ENCODE measurements around the gene CLCA2.
"Not testable (repeated sequence)": the region's sequence is repeated elsewhere in the genome, so short reads cannot be mapped to it uniquely, and the experiment has no call there.

The CLCA2 gene

GRCh38 chr1:86477682-86478081 is 53.7 kb downstream of the CLCA2 start:
- no peak for DNase-seq

GRCh38 chr1:86478416-86479156 is 54.6 kb downstream of the CLCA2 start:
- DNase-seq, result no peak

- no peak for DNase-seq
These were observed 58.0 kb downstream of the CLCA2 start for GRCh38 chr1:86481966-86482365.

GRCh38 chr1:86487131-86487810 is 63.3 kb downstream of the CLCA2 start:
- DNase-seq, result no peak

GRCh38 chr1:86487811-86488141 is 63.8 kb downstream of the CLCA2 start:
- DNase-seq, result no peak

GRCh38 chr1:86489242-86489878 is 65.4 kb downstream of the CLCA2 start:
- no peak for DNase-seq

GRCh38 chr1:86491171-86491950 is 67.4 kb downstream of the CLCA2 start:
- no peak for DNase-seq

GRCh38 chr1:86498281-86498680 is 74.3 kb downstream of the CLCA2 start:
- DNase-seq, result no peak

GRCh38 chr1:86499987-86500593 is 76.1 kb downstream of the CLCA2 start:
- peak; percentile 7 for DNase-seq

- DNase-seq, result no peak
These were observed 76.7 kb downstream of the CLCA2 start for GRCh38 chr1:86500714-86501113.

GRCh38 chr1:86502125-86502646 is 78.2 kb downstream of the CLCA2 start:
- not testable (repeated sequence) for DNase-seq

- DNase-seq, result no peak
These were observed 78.9 kb downstream of the CLCA2 start for GRCh38 chr1:86502721-86503405.

GRCh38 chr1:86503406-86504136 is 79.6 kb downstream of the CLCA2 start:
- DNase-seq, result no peak

- DNase-seq, result no peak
These were observed 80.1 kb downstream of the CLCA2 start for GRCh38 chr1:86504137-86504479.

GRCh38 chr1:86504895-86505563 is 81.1 kb downstream of the CLCA2 start:
- DNase-seq, result no peak

GRCh38 chr1:86505564-86505902 is 81.6 kb downstream of the CLCA2 start:
- no peak for DNase-seq

All from NCI-H2081 treated with DMSO at 0.1 percent for 48 hours (cell line).